Breast epithelium (tissue), 4 donors: ENCODE results near the gene PLXND1. TPM values are rescaled to one million over a fixed set of nuclear protein-coding genes. Genes with fewer than 3 reads are reported as not detected.
"Not testable (repeated sequence)": the region's sequence is repeated elsewhere in the genome, so short reads cannot be mapped to it uniquely, and the experiment has no call there.

Experiments used
- DNase-seq, 2 donors: peaks; one replicate each; pipeline ENCODE4 v3.0.0-alpha.2; 2019; ENCODE audit warnings: low spot score in 2 of 2
- H3K27ac ChIP-seq, 2 donors: fragments of 200-600 bp; sonication (generic) in 1 of 2; one replicate each; pipeline ENCODE4 v1.5.1; 2016 to 2019; ENCODE audit warnings: mild to moderate bottlenecking in 1 of 2
- H3K27me3 ChIP-seq, 2 donors: fragments of 200-600 bp; sonication (generic) in 1 of 2; one replicate each; pipeline versions ENCODE4 v1.5.1 to v1.6.0; 2017 to 2019; ENCODE audit warnings: control low read depth in 1 of 2, mild to moderate bottlenecking in 1 of 2
- H3K36me3 ChIP-seq: fragments of 200-600 bp; one replicate; pipeline ENCODE4 v1.5.1; 2019
- H3K4me1 ChIP-seq, 2 donors: fragments of 200-600 bp; sonication (generic); one replicate each; pipeline ENCODE4 v1.5.1; 2016 to 2019; ENCODE audit warnings: control low read depth in 1 of 2
- H3K4me3 ChIP-seq, 3 donors: fragments of 200-600 bp; sonication (generic); 1 replicate in 2 of 3; 2 replicates in 1 of 3; pipeline ENCODE4 v1.5.1; 2016 to 2019; ENCODE audit warnings: mild to moderate bottlenecking in 3 of 3, moderate library complexity in 2 of 3
- H3K9me3 ChIP-seq, 2 donors: fragments of 200-600 bp; sonication (generic) in 1 of 2; one replicate each; pipeline ENCODE4 v1.5.1; 2016 to 2019; ENCODE audit warnings: control low read depth in 1 of 2
- CTCF ChIP-seq, 3 donors: fragments of 450-650 bp; IDR thresholded peaks; one replicate each; pipeline ENCODE4 v1.5.1; 2016 to 2017; ENCODE audit warnings: antibody characterized with exemption in 3 of 3, mild to moderate bottlenecking in 3 of 3, moderate library complexity in 3 of 3
- POLR2A ChIP-seq: fragments of 450-650 bp; IDR thresholded peaks from one replicate; pipeline ENCODE4 v1.6.1; 2016; ENCODE audit warnings: antibody characterized with exemption, mild to moderate bottlenecking, moderate library complexity
- POLR2AphosphoS5 ChIP-seq, 3 donors: sonication (generic); formaldehyde crosslinking; IDR thresholded peaks; one replicate each; pipeline ENCODE4 v1.6.1; 2017; ENCODE audit warnings: antibody characterized with exemption in 3 of 3
- intact Hi-C: fragments of 100-400 bp; cut with DNase I; formaldehyde crosslinking; loops from one replicate; pipeline ENCODE4 v1.15.1; 2023; ENCODE audit warnings: low total_unique reads
- total RNA-seq, 3 donors: library from RNA; depleted of rRNA; stranded (reverse); fragments of >200 nt; gene quantifications; one replicate each; pipeline ENCODE4 v1.1.0, GENCODE V29; 2016

The PLXND1 gene
- total RNA-seq, 3 donors from 2014 or later, result 53.6 to 187 (median 118) TPM

GRCh38 chr3:129548104-129548965 lies 58.1 kb downstream of the PLXND1 start:
- no peak overlapping the region for H3K27ac ChIP-seq
- no peaks in the 10 kb centered on the region for H3K4me1 ChIP-seq
- TF ChIP-seq POLR2A, result no peak
- TF ChIP-seq POLR2AphosphoS5 (IDR thresholded peaks at IDR 0.05), result no peak
- TF ChIP-seq CTCF (IDR thresholded peaks at IDR 0.05), result no peak
- intact Hi-C loops, result no loop called here
- no peak for DNase-seq
- no peaks in the 10 kb centered on the region for H3K9me3 ChIP-seq
- no peak overlapping the region for H3K4me3 ChIP-seq
- no peaks in the 10 kb centered on the region for H3K36me3 ChIP-seq
- no peaks in the 10 kb centered on the region for H3K27me3 ChIP-seq

- no peak for DNase-seq
- intact Hi-C loops, result no loop called here
- no peak overlapping the region for H3K4me3 ChIP-seq
- no peaks in the 10 kb centered on the region for H3K27me3 ChIP-seq
- no peaks in the 10 kb centered on the region for H3K36me3 ChIP-seq
- H3K9me3 ChIP-seq, result no peaks in the 10 kb centered on the region
- TF ChIP-seq POLR2AphosphoS5 (IDR thresholded peaks at IDR 0.05) (no peak), POLR2A (no peak), CTCF (IDR thresholded peaks at IDR 0.05) (no peak)
- H3K27ac ChIP-seq, result no peak overlapping the region
- H3K4me1 ChIP-seq, result no peaks in the 10 kb centered on the region
Observed at GRCh38 chr3:129547241-129547640, 59.2 kb downstream of the PLXND1 start.

- intact Hi-C loops, H3K4me1 ChIP-seq, H3K27me3 ChIP-seq, H3K27ac ChIP-seq, DNase-seq, H3K36me3 ChIP-seq, H3K4me3 ChIP-seq, H3K9me3 ChIP-seq: not testable (repeated sequence)
Observed at GRCh38 chr3:129545951-129546350, 60.5 kb downstream of the PLXND1 start.

GRCh38 chr3:129543999-129544398 lies 62.5 kb downstream of the PLXND1 start:
- TF ChIP-seq POLR2A (no peak), POLR2AphosphoS5 (IDR thresholded peaks at IDR 0.05) (no peak), CTCF (IDR thresholded peaks at IDR 0.05) (no peak)
- intact Hi-C loops, result no loop called here
- Histone ChIP-seq H3K36me3 (no peaks in the 10 kb centered on the region), H3K27me3 (no peaks in the 10 kb centered on the region), H3K9me3 (no peaks in the 10 kb centered on the region), H3K27ac (no peak overlapping the region), H3K4me1 (no peaks in the 10 kb centered on the region), H3K4me3 (no peak overlapping the region)
- no peak for DNase-seq

- Histone ChIP-seq H3K9me3 (no peaks in the 10 kb centered on the region), H3K4me1 (no peaks in the 10 kb centered on the region), H3K4me3 (no peak within 1 kb of the TSS), H3K36me3 (no peaks in the 10 kb centered on the region), H3K27me3 (no peaks in the 10 kb centered on the region), H3K27ac (no peak within 1 kb of the TSS)
- TF ChIP-seq POLR2A (no peak), POLR2AphosphoS5 (IDR thresholded peaks at IDR 0.05) (no peak), CTCF (IDR thresholded peaks at IDR 0.05) (no peak)
- intact Hi-C loops, result no loop called here
- DNase-seq, result no peak
Observed at GRCh38 chr3:129543156-129543790, 63.2 kb downstream of the PLXND1 start, which contains the start of gene H1-8. Gene H1-8, plus strand, starts transcription at chr3:129543175. Its CDS starts 44 bp downstream, at chr3:129543219.
